K562 (cell line): ENCODE data around the gene MYO1E. TPM values are rescaled to one million over a fixed set of nuclear protein-coding genes. Genes with fewer than 3 reads are reported as not detected.
A peak's percentile ranks its signal among the peaks of the same experiment; 100 is the strongest.
"Not testable (repeated sequence)": the region's sequence is repeated elsewhere in the genome, so short reads cannot be mapped to it uniquely, and the experiment has no call there.

ENCODE experiments used
- ATAC-seq: fragments of 200-7000 bp; cut with Tn5 transposase; 3 replicates; pipeline ENCODE4 v1.9.1; 2020; ENCODE audit warnings: moderate library complexity
- BruUV-seq: library from RNA; stranded (reverse); fragments of 400-500 nt; replicated peaks from 2 replicates; lab custom pipeline; 2021; lab: Mats Ljungman, UMichigan
- CTCF ChIA-PET: fragments of 300-600 bp; formaldehyde crosslinking; extraction: SDS; loops from one replicate; lab custom pipeline; 2021; ENCODE audit warnings: low intra/inter-chr PET ratio; lab: Yijun Ruan, JAX
- POLR2A ChIA-PET: fragments of 300-600, 350-650 bp; sonication (Branson Sonifier 250); formaldehyde crosslinking; extraction: SDS; loops from one replicate; lab custom pipeline; 2021; ENCODE audit warnings: antibody characterized with exemption, inconsistent platforms; lab: Yijun Ruan, JAX
- DNase-seq, 4 experiments: peaks; one replicate each; pipeline versions ENCODE4 v3.0.0 to v3.0.0-alpha.2; 2011 to 2018; ENCODE audit warnings: low spot score in 3 of 4, mixed read lengths in 3 of 4; ENCODE audit errors: extremely low read depth in 1 of 4
- FAIRE-seq: peaks from 2 replicates; lab custom pipeline; 2011; peaks lifted over from hg19 to GRCh38; lab: Jason Lieb, UNC
- H2AFZ ChIP-seq: 2 replicates; pipeline ENCODE4 v1.6.0; 2011; ENCODE audit warnings: low read depth, low read length, control low read depth, inconsistent platforms
- H3K27ac ChIP-seq: fragments of 200-600 bp; 3 replicates; pipeline ENCODE4 v1.8.0; 2011; ENCODE audit warnings: low read depth, mild to moderate bottlenecking, control low read depth, inconsistent platforms, low read length, moderate library complexity, mixed read lengths; ENCODE audit errors: extremely low read depth
- H3K27me3 ChIP-seq, 2 experiments: fragments of 300-600 bp in 1 of 2; 2 replicates in 1 of 2; 3 replicates in 1 of 2; pipeline versions ENCODE4 v1.6.0 to v1.8.0; 2011; ENCODE audit warnings: inconsistent platforms in 2 of 2, low read length in 2 of 2, mild to moderate bottlenecking in 1 of 2, mixed read lengths in 1 of 2, moderate library complexity in 1 of 2; ENCODE audit not compliant: control insufficient read depth in 2 of 2, insufficient read depth in 2 of 2
- H3K36me3 ChIP-seq: fragments of 300-600 bp; 3 replicates; pipeline ENCODE4 v1.8.0; 2011; ENCODE audit warnings: mild to moderate bottlenecking, low read length, inconsistent platforms; ENCODE audit not compliant: control insufficient read depth, insufficient read depth
- H3K4me1 ChIP-seq, 2 experiments: fragments of 200-600 bp in 1 of 2; replicated peaks in 1 of 2; 2 replicates in 1 of 2; 3 replicates in 1 of 2; pipeline versions ENCODE4 v1.5.1 to v1.8.0; 2011; ENCODE audit warnings: inconsistent platforms in 2 of 2, low read length in 2 of 2, mild to moderate bottlenecking in 1 of 2, mixed read lengths in 1 of 2, moderate library complexity in 1 of 2; ENCODE audit not compliant: control insufficient read depth in 2 of 2, insufficient read depth in 2 of 2
- H3K4me2 ChIP-seq: 2 replicates; pipeline ENCODE4 v1.6.1; 2011; ENCODE audit warnings: low read length, control low read depth, inconsistent platforms, mixed read lengths; ENCODE audit not compliant: insufficient read depth
- H3K4me3 ChIP-seq: fragments of 200-600 bp; sonication (generic), shearing (Covaris generic); 2 replicates; pipeline ENCODE4 v1.5.1; 2016; ENCODE audit warnings: control low read depth, inconsistent platforms
- H3K79me2 ChIP-seq: fragments of 200-600 bp; 3 replicates; pipeline ENCODE4 v1.8.0; 2011; ENCODE audit warnings: low read length, inconsistent platforms; ENCODE audit not compliant: control insufficient read depth, insufficient read depth
- H3K9ac ChIP-seq, 2 experiments: 2 replicates each; pipeline versions ENCODE4 v1.6.0 to v1.6.1; 2011; ENCODE audit warnings: low read depth in 2 of 2, low read length in 2 of 2, control low read depth in 1 of 2, inconsistent platforms in 1 of 2, mild to moderate bottlenecking in 1 of 2, mixed read lengths in 1 of 2; ENCODE audit not compliant: insufficient read depth in 1 of 2
- H3K9me1 ChIP-seq: one replicate; pipeline ENCODE4 v1.6.0; 2011; ENCODE audit warnings: inconsistent platforms, mild to moderate bottlenecking, low read length, moderate library complexity; ENCODE audit not compliant: control insufficient read depth, insufficient read depth
- H3K9me3 ChIP-seq: replicated peaks from 2 replicates; pipeline ENCODE4 v1.5.1; 2011; ENCODE audit warnings: low read depth, low read length, inconsistent platforms; ENCODE audit not compliant: control insufficient read depth, insufficient read depth
- H4K20me1 ChIP-seq: replicated peaks from 2 replicates; pipeline ENCODE4 v1.6.1; 2011; ENCODE audit warnings: low read length, inconsistent platforms, mixed read lengths; ENCODE audit not compliant: control insufficient read depth, insufficient read depth
- C11orf30 ChIP-seq: fragments of 450-650 bp; IDR thresholded peaks from 2 replicates; pipeline ENCODE4 v1.6.1; 2016; ENCODE audit warnings: low read depth, mild to moderate bottlenecking
- MAFF ChIP-seq: IDR thresholded peaks from 2 replicates; pipeline ENCODE4 v1.6.1; 2012; ENCODE audit warnings: low read length, improper control_type of control experiment
- MAFG ChIP-seq: fragments of 450-650 bp; conservative IDR thresholded peaks from 2 replicates; pipeline ENCODE4 v1.6.1; 2016; ENCODE audit warnings: missing genetic modification characterization, missing compliant biosample characterization
- MAFK ChIP-seq: IDR thresholded peaks from 2 replicates; pipeline ENCODE4 v1.6.1; 2011; ENCODE audit warnings: low read length, improper control_type of control experiment
- ZNF316 ChIP-seq: fragments of 450-650 bp; IDR thresholded peaks from 2 replicates; pipeline ENCODE4 v1.6.1; 2016
- WGBS: fragments of 100-300 bp; shearing (Covaris generic); methylation state at CpG from one replicate; pipeline ENCODE4 v1.1.6; 2016; ENCODE audit warnings: low coverage, mixed read lengths; ENCODE audit not compliant: insufficient coverage; ENCODE audit errors: missing lambda C conversion rate; 5-methylcytosine and 5-hydroxymethylcytosine counted together
- in situ Hi-C: fragments of 300-500 bp; cut with MboI; formaldehyde crosslinking; loops from 4 replicates; pipeline ENCODE4 v1.15.0; 2018; ENCODE audit warnings: inconsistent platforms, mixed read lengths
- intact Hi-C: fragments of 100-400 bp; cut with micrococcal nuclease; formaldehyde crosslinking; loops from 2 replicates; pipeline ENCODE4 v1.14.2; 2022
- polyA plus RNA-seq, 8 experiments: library from polyadenylated mRNA; depleted of rRNA in 4 of 8; stranded (reverse) in 5 of 8; unstranded in 3 of 8; fragments of >200 nt; fragmentation: Nextera tagmentation in 2 of 8; fragmentation: Illumina TruSeq in 1 of 8; extraction: Ambion mirVana in 2 of 8; extraction: Trizol in 1 of 8; gene quantifications; 2 replicates each; pipeline versions ENCODE4 v1.2.1 to v1.2.3, GENCODE V29; 2011 to 2014; ENCODE audit warnings: inconsistent platforms in 1 of 8, missing spikeins in 1 of 8
- total RNA-seq, 7 experiments: library from RNA; depleted of rRNA in 6 of 7; stranded (reverse); fragments of >200 nt in 6 of 7; fragmentation: Illumina TruSeq in 2 of 7; extraction: Trizol in 2 of 7; gene quantifications; 2 replicates each; pipeline versions ENCODE4 v1.2.1 to v1.2.3, GENCODE V29; 2011 to 2021; ENCODE audit warnings: low replicate concordance in 1 of 7

The MYO1E gene
- total and polyA plus RNA-seq, 9 of the 15 experiments (the other 6 are each of a cell fraction or from before 2014, with no cell fraction given), result under 0.01 to 0.44 (median 0.01) TPM; not detected in 6

DNA sequence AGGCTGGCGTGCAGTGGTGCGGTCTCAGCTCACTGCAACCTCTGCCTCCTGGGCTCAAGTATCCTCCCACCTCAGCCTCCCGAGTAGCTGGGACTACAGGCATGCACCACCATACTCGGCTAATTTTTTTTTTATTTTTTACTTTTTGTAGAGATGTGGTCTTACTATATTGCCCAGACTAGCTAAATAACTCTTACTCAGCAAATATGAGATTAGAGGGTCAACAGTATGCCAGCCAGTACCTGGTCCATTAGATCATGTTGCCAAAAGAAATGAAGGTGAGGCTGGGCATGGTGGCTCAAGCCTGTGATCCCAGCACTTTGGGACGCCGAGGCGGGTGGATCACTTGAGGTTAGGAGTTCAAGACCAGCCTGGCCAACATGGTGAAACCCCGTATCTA, 210.6 kb downstream of the MYO1E start:
- WGBS, result 2% methylated on average over 8 of the region's 8 CpGs
- H3K27ac ChIP-seq, H2AFZ ChIP-seq, H3K4me2 ChIP-seq, H4K20me1 ChIP-seq, in situ Hi-C loops, intact Hi-C loops, H3K36me3 ChIP-seq, H3K9ac ChIP-seq, H3K4me1 ChIP-seq, H3K4me3 ChIP-seq, DNase-seq, H3K9me1 ChIP-seq, H3K79me2 ChIP-seq, BruUV-seq, H3K9me3 ChIP-seq: not testable (repeated sequence)
- POLR2A ChIA-PET, result interaction anchor here (1.9 kb wide), 1 partner anchor 10 kb away, joined by 4 read pairs; no protein-coding TSS in a partner anchor
- CTCF ChIA-PET, result interaction anchor here (0.9 to 2.0 kb wide), 2 partner anchors 331 to 367 kb away, joined by 6 to 22 read pairs; no protein-coding TSS in a partner anchor
- H3K27me3 ChIP-seq, result peaks cover 14 to 46% of the 10 kb centered on the region in 2 experiments; a peak in 4 of 5 replicates
- peak; percentile 74 for TF ChIP-seq MAFF
- TF ChIP-seq MAFK, result peak; percentile 74
- TF ChIP-seq MAFG (tag), result peak; percentile 73
- peak; percentile 88 for TF ChIP-seq ZNF316
- peak; percentile 83 for TF ChIP-seq C11orf30
- TF ChIP-seq, all 486 proteins: peak for 5; not testable (repeated sequence) for 481
- not testable (repeated sequence) for FAIRE-seq, ATAC-seq
